ENCODE measurements around the gene P2RY10. TPM values are rescaled to one million over a fixed set of nuclear protein-coding genes. Genes with fewer than 3 reads are reported as not detected.

P2RY10 gene
- total RNA-seq, 5 donors from 2014 or later (not counting 1 experiment from before 2014, with no cell fraction given): 49.9 to 71.9 (median 67.4) TPM

GRCh38 chrX:78958419-78959116, 13.4 kb downstream of the P2RY10 start:
- no peaks in the 10 kb centered on the region for H3K27me3 ChIP-seq (replicated peaks in 1 of 2; ENCODE audit: control insufficient read depth in 2 of 2, extremely low read depth in 1 of 2, insufficient read depth in 2 of 2, low read length in 1 of 2)
- no peaks in the 10 kb centered on the region for H3K9me3 ChIP-seq
- Mint-ChIP-seq H3K36me3 (peaks cover 74% of the 10 kb centered on the region), H3K27ac (peak overlapping the region; percentile 81 to 83), H3K4me1 (peaks cover 64 to 81% (median 77%) of the 10 kb centered on the region in 3 donors), H3K27me3 (peaks cover 0 to 3% of the 10 kb centered on the region in 2 donors), H3K9me3 (peaks cover 0 to 4% (median 0%) of the 10 kb centered on the region in 3 donors), H3K4me3 (peak overlapping the region; percentile 17 to 28 (median 17))
- DNase-seq (no peak), ATAC-seq (replicated peaks in 1 of 4) (peak; percentile 57 to 66 (median 61))
- peak overlapping the region; percentile 57 for H3K27ac ChIP-seq (ENCODE audit: low read length)
- H3K4me3 ChIP-seq (ENCODE audit: control insufficient read depth in 1 of 2, extremely low read depth in 1 of 2, low read length in 1 of 2): no peak overlapping the region
- H3K36me3 ChIP-seq (ENCODE audit: control insufficient read depth in 2 of 2, extremely low read depth in 1 of 2, insufficient read depth in 1 of 2, low read length in 1 of 2): peaks cover 0 to 27% of the 10 kb centered on the region in 2 donors
- H3K4me1 ChIP-seq (ENCODE audit: control insufficient read depth in 1 of 2, extremely low read depth in 1 of 2, insufficient read depth in 2 of 2, low read length in 2 of 2): peaks cover 4 to 14% of the 10 kb centered on the region in 2 experiments
- CTCF ChIA-PET: interaction anchor here in 1 of 2 donors (0.7 kb wide), 1 partner anchor 194 kb away, joined by 3 read pairs; no protein-coding TSS in a partner anchor
- POLR2A ChIA-PET: interaction anchor here (0.6 to 2.5 kb wide), 8 partner anchors 9 to 259 kb away, joined by 3 to 6 read pairs (median 3); partner anchors contain the start of gene P2RY10 (in 2 of the 2)
- WGBS (ENCODE audit: insufficient coverage): no CpG with 5 or more reads among the region's 2 CpGs

GRCh38 chrX:78960888-78961287, 15.7 kb downstream of the P2RY10 start:
- no peaks in the 10 kb centered on the region for H3K27me3 ChIP-seq (replicated peaks in 1 of 2; ENCODE audit: control insufficient read depth in 2 of 2, extremely low read depth in 1 of 2, insufficient read depth in 2 of 2, low read length in 1 of 2)
- no peak overlapping the region for H3K4me3 ChIP-seq (ENCODE audit: control insufficient read depth in 1 of 2, extremely low read depth in 1 of 2, low read length in 1 of 2)
- peak overlapping the region; percentile 19 to 35 for H3K27ac Mint-ChIP-seq
- H3K4me1 Mint-ChIP-seq: peaks cover 67 to 85% (median 69%) of the 10 kb centered on the region in 3 donors
- H3K4me1 ChIP-seq (ENCODE audit: control insufficient read depth in 1 of 2, extremely low read depth in 1 of 2, insufficient read depth in 2 of 2, low read length in 2 of 2): peaks cover 4 to 11% of the 10 kb centered on the region in 2 experiments
- DNase-seq (no peak), ATAC-seq (replicated peaks in 1 of 4) (no peak)
- peaks cover 67% of the 10 kb centered on the region for H3K36me3 Mint-ChIP-seq
- WGBS (ENCODE audit: insufficient coverage): 97% methylated on average over 6 of the region's 8 CpGs
- peaks cover 0 to 3% of the 10 kb centered on the region in 2 donors for H3K27me3 Mint-ChIP-seq
- H3K27ac ChIP-seq (ENCODE audit: low read length): no peak overlapping the region
- H3K9me3 Mint-ChIP-seq: peaks cover 0 to 4% (median 4%) of the 10 kb centered on the region in 3 donors
- peaks cover 0 to 22% of the 10 kb centered on the region in 2 donors for H3K36me3 ChIP-seq (ENCODE audit: control insufficient read depth in 2 of 2, extremely low read depth in 1 of 2, insufficient read depth in 1 of 2, low read length in 1 of 2)
- CTCF ChIA-PET: no interaction called here
- H3K4me3 Mint-ChIP-seq: no peak overlapping the region
- H3K9me3 ChIP-seq: no peaks in the 10 kb centered on the region
- POLR2A ChIA-PET: no interaction called here

- Histone ChIP-seq H3K27me3 (replicated peaks in 1 of 2; ENCODE audit: control insufficient read depth in 2 of 2, extremely low read depth in 1 of 2, insufficient read depth in 2 of 2, low read length in 1 of 2) (no peaks in the 10 kb centered on the region), H3K4me1 (ENCODE audit: control insufficient read depth in 1 of 2, extremely low read depth in 1 of 2, insufficient read depth in 2 of 2, low read length in 2 of 2) (peaks cover 0 to 3% of the 10 kb centered on the region in 2 experiments), H3K4me3 (ENCODE audit: control insufficient read depth in 1 of 2, extremely low read depth in 1 of 2, low read length in 1 of 2) (no peak overlapping the region), H3K27ac (ENCODE audit: low read length) (no peak overlapping the region), H3K36me3 (ENCODE audit: control insufficient read depth in 2 of 2, extremely low read depth in 1 of 2, insufficient read depth in 1 of 2, low read length in 1 of 2) (peaks cover 0 to 21% of the 10 kb centered on the region in 2 donors), H3K9me3 (no peaks in the 10 kb centered on the region)
- Mint-ChIP-seq H3K4me3 (no peak overlapping the region), H3K9me3 (peaks cover 9 to 13% (median 11%) of the 10 kb centered on the region in 3 donors), H3K27me3 (peaks cover 0 to 7% of the 10 kb centered on the region in 2 donors), H3K27ac (peak overlapping the region; percentile 56 to 74), H3K4me1 (peaks cover 32 to 52% (median 34%) of the 10 kb centered on the region in 3 donors), H3K36me3 (peaks cover 41% of the 10 kb centered on the region)
- DNase-seq: no peak
- POLR2A ChIA-PET: interaction anchor here (0.8 to 1.1 kb wide), 2 partner anchors 19 to 105 kb away, joined by 3 read pairs; no protein-coding TSS in a partner anchor
- peak in 1 of 4 experiments; percentile 19 for ATAC-seq (replicated peaks in 1 of 4)
- no CpG with 5 or more reads among the region's 3 CpGs for WGBS (ENCODE audit: insufficient coverage)
- CTCF ChIA-PET: interaction anchor here in 1 of 2 donors (0.7 kb wide), 2 partner anchors 251 to 1304 kb away, joined by 3 read pairs; no protein-coding TSS in a partner anchor
Observed at GRCh38 chrX:78964598-78964997, 19.4 kb downstream of the P2RY10 start.

GRCh38 chrX:78979789-78980464, 34.7 kb downstream of the P2RY10 start:
- no peak for ATAC-seq (replicated peaks in 1 of 4)
- CTCF ChIA-PET: no interaction called here
- WGBS (ENCODE audit: insufficient coverage): no CpG with 5 or more reads among the region's 4 CpGs
- H3K27me3 Mint-ChIP-seq: peaks cover 0 to 23% of the 10 kb centered on the region in 2 donors
- H3K4me1 ChIP-seq (ENCODE audit: control insufficient read depth in 1 of 2, extremely low read depth in 1 of 2, insufficient read depth in 2 of 2, low read length in 2 of 2): no peaks in the 10 kb centered on the region
- H3K9me3 Mint-ChIP-seq: peaks cover 0 to 9% (median 0%) of the 10 kb centered on the region in 3 donors
- no peak overlapping the region for H3K4me3 Mint-ChIP-seq
- no peaks in the 10 kb centered on the region for H3K27me3 ChIP-seq (replicated peaks in 1 of 2; ENCODE audit: control insufficient read depth in 2 of 2, extremely low read depth in 1 of 2, insufficient read depth in 2 of 2, low read length in 1 of 2)
- H3K27ac Mint-ChIP-seq: no peak overlapping the region
- peaks cover 0 to 11% (median 7%) of the 10 kb centered on the region in 3 donors for H3K4me1 Mint-ChIP-seq
- H3K27ac ChIP-seq (ENCODE audit: low read length): no peak overlapping the region
- POLR2A ChIA-PET: no interaction called here
- DNase-seq: no peak
- H3K36me3 ChIP-seq (ENCODE audit: control insufficient read depth in 2 of 2, extremely low read depth in 1 of 2, insufficient read depth in 1 of 2, low read length in 1 of 2): no peaks in the 10 kb centered on the region
- no peaks in the 10 kb centered on the region for H3K36me3 Mint-ChIP-seq
- H3K9me3 ChIP-seq: no peaks in the 10 kb centered on the region
- H3K4me3 ChIP-seq (ENCODE audit: control insufficient read depth in 1 of 2, extremely low read depth in 1 of 2, low read length in 1 of 2): no peak overlapping the region

- Mint-ChIP-seq H3K36me3 (peaks cover 16% of the 10 kb centered on the region), H3K27me3 (no peaks in the 10 kb centered on the region), H3K4me1 (no peaks in the 10 kb centered on the region), H3K27ac (no peak overlapping the region), H3K4me3 (no peak overlapping the region), H3K9me3 (peaks cover 5 to 13% (median 11%) of the 10 kb centered on the region in 3 donors)
- ATAC-seq (replicated peaks in 1 of 4) (no peak), DNase-seq (no peak)
- Histone ChIP-seq H3K27me3 (replicated peaks in 1 of 2; ENCODE audit: control insufficient read depth in 2 of 2, extremely low read depth in 1 of 2, insufficient read depth in 2 of 2, low read length in 1 of 2) (no peaks in the 10 kb centered on the region), H3K36me3 (ENCODE audit: control insufficient read depth in 2 of 2, extremely low read depth in 1 of 2, insufficient read depth in 1 of 2, low read length in 1 of 2) (no peaks in the 10 kb centered on the region), H3K9me3 (no peaks in the 10 kb centered on the region), H3K27ac (ENCODE audit: low read length) (no peak overlapping the region), H3K4me1 (ENCODE audit: control insufficient read depth in 1 of 2, extremely low read depth in 1 of 2, insufficient read depth in 2 of 2, low read length in 2 of 2) (no peaks in the 10 kb centered on the region), H3K4me3 (ENCODE audit: control insufficient read depth in 1 of 2, extremely low read depth in 1 of 2, low read length in 1 of 2) (no peak overlapping the region)
- ChIA-PET POLR2A (no interaction called here), CTCF (no interaction called here)
- WGBS (ENCODE audit: insufficient coverage): no CpG with 5 or more reads among the region's 1 CpG
Observed at GRCh38 chrX:78989349-78989748, 44.2 kb downstream of the P2RY10 start.

GRCh38 chrX:78997870-78998558, 52.8 kb downstream of the P2RY10 start:
- Histone ChIP-seq H3K36me3 (ENCODE audit: control insufficient read depth in 2 of 2, extremely low read depth in 1 of 2, insufficient read depth in 1 of 2, low read length in 1 of 2) (no peaks in the 10 kb centered on the region), H3K4me3 (ENCODE audit: control insufficient read depth in 1 of 2, extremely low read depth in 1 of 2, low read length in 1 of 2) (no peak overlapping the region), H3K27ac (ENCODE audit: low read length) (no peak overlapping the region), H3K4me1 (ENCODE audit: control insufficient read depth in 1 of 2, extremely low read depth in 1 of 2, insufficient read depth in 2 of 2, low read length in 2 of 2) (peaks cover 0 to 9% of the 10 kb centered on the region in 2 experiments), H3K9me3 (no peaks in the 10 kb centered on the region), H3K27me3 (replicated peaks in 1 of 2; ENCODE audit: control insufficient read depth in 2 of 2, extremely low read depth in 1 of 2, insufficient read depth in 2 of 2, low read length in 1 of 2) (no peaks in the 10 kb centered on the region)
- Mint-ChIP-seq H3K9me3 (peaks cover 0 to 8% (median 2%) of the 10 kb centered on the region in 3 donors), H3K27ac (peak overlapping the region in 1 of 2 donors; percentile 62), H3K4me1 (peaks cover 7 to 20% (median 9%) of the 10 kb centered on the region in 3 donors), H3K36me3 (peaks cover 3% of the 10 kb centered on the region), H3K27me3 (peaks cover 0 to 17% of the 10 kb centered on the region in 2 donors), H3K4me3 (no peak overlapping the region)
- peak in 3 of 4 experiments; percentile 47 to 70 (median 47) for ATAC-seq (replicated peaks in 1 of 4)
- CTCF ChIA-PET: interaction anchor here in 1 of 2 donors (1.2 kb wide), 1 partner anchor 109 kb away, joined by 3 read pairs; no protein-coding TSS in a partner anchor
- POLR2A ChIA-PET: no interaction called here
- WGBS (ENCODE audit: insufficient coverage): 17% methylated on average over 2 of the region's 5 CpGs
- peak in 23 of 35 experiments; percentile 0 to 25 (median 4) for DNase-seq

Data from T-cell (primary cell).